ENCODE data around the gene LINC00305. TPM values are rescaled to one million over a fixed set of nuclear protein-coding genes. Genes with fewer than 3 reads are reported as not detected.

The LINC00305 gene
- total and polyA plus RNA-seq, 2 donors (not counting 3 experiments of a cell fraction or from before 2014, with no cell fraction given), result not detected

DNA sequence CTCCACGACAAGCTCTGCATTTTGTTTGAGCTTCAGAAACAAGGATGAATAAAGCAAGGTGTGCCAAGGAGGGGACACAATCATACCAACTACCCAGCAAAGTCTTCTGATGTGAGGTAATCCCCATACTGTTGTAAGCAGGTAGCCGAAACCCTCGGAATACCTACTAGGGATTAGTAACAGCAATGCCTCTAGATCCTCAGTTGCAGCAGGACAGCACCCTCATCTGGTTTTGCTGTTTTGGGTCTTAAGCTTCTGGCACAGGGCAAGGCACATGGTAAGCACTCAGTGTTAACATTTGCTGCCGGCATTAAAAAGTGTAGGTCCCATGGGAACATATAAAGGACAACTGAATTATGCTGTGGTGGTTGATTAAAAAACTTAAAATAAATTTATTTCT is 16.0 kb upstream of the LINC00305 start:
- intact Hi-C loops (cut with micrococcal nuclease), result no loop called here
- H3K79me2 ChIP-seq (ENCODE audit: control insufficient read depth, insufficient read depth, low read length), result no peaks in the 10 kb centered on the region
- no peaks in the 10 kb centered on the region for H3K9me3 ChIP-seq (replicated peaks; ENCODE audit: control insufficient read depth, insufficient read depth, low read length)
- dilution Hi-C loops (cut with MboI; ENCODE audit: extremely low pct_ligation_motif_present, low sequenced_read_pairs), result no loop called here
- H3K27me3 ChIP-seq (ENCODE audit: control insufficient read depth in 2 of 2, insufficient read depth in 2 of 2, low read length in 2 of 2), result no peaks in the 10 kb centered on the region
- CTCF ChIA-PET, result interaction anchor here (1.0 kb wide), 1 partner anchor 15 kb away, joined by 3 read pairs; no protein-coding TSS in a partner anchor
- H3K9me1 ChIP-seq (replicated peaks; ENCODE audit: control insufficient read depth, extremely low read depth, insufficient read depth, low read length), result no peaks in the 10 kb centered on the region
- H3K4me3 ChIP-seq (replicated peaks in 1 of 3; ENCODE audit: insufficient read depth in 1 of 3, low read depth in 1 of 3, low read length in 3 of 3), result no peak overlapping the region
- POLR2A ChIA-PET, result no interaction called here
- BruUV-seq (replicated peaks), result no TSS peak
- H4K20me1 ChIP-seq (replicated peaks; ENCODE audit: control insufficient read depth, extremely low read depth, insufficient read depth, low read length), result no peaks in the 10 kb centered on the region
- DNase-seq (ENCODE audit: low read depth, low spot score) (no peak), FAIRE-seq (no peak)
- no peak overlapping the region for H3K27ac ChIP-seq (ENCODE audit: insufficient read depth, low read depth, low read length)
- no peaks in the 10 kb centered on the region for H3K4me1 ChIP-seq (ENCODE audit: control insufficient read depth, extremely low read depth, insufficient read depth, low read length)
- no peak overlapping the region for H3K9ac ChIP-seq (replicated peaks; ENCODE audit: extremely low read depth, insufficient read depth, low read length)
- no peaks in the 10 kb centered on the region for H3K36me3 ChIP-seq (ENCODE audit: control insufficient read depth in 2 of 2, extremely low read depth in 1 of 2, insufficient read depth in 2 of 2, low read length in 2 of 2)
- no peak overlapping the region for H3K4me2 ChIP-seq (ENCODE audit: insufficient read depth, low read length)
- no peak overlapping the region for H2AFZ ChIP-seq (ENCODE audit: low read depth, low read length)
- TF ChIP-seq POLR2AphosphoS5 (IDR thresholded peaks at IDR 0.05; ENCODE audit: insufficient read depth, low read depth, low read length), result no peak
- TF ChIP-seq EZH2 (IDR thresholded peaks at IDR 0.05; ENCODE audit: borderline replicate concordance, low read depth, low read length, severe bottlenecking), result no peak
- TF ChIP-seq FOS (IDR thresholded peaks at IDR 0.05; ENCODE audit: borderline replicate concordance, insufficient read depth, low read length), result no peak
- TF ChIP-seq GATA2 (IDR thresholded peaks at IDR 0.05; ENCODE audit: insufficient read depth, insufficient read length, low read depth, low read length), result no peak
- TF ChIP-seq MYC (IDR thresholded peaks at IDR 0.05; ENCODE audit: low read depth, low read length), result no peak
- no peak for TF ChIP-seq POLR2A (IDR thresholded peaks at IDR 0.05; ENCODE audit: low read depth, low read length)
- no peak for TF ChIP-seq JUN (IDR thresholded peaks at IDR 0.05; ENCODE audit: borderline replicate concordance, insufficient read depth, insufficient read length, low read depth)
- no peak for TF ChIP-seq CTCF (IDR thresholded peaks at IDR 0.05; ENCODE audit: extremely low read depth in 1 of 2, insufficient read depth in 1 of 2, low read depth in 1 of 2, low read length in 2 of 2)
- TF ChIP-seq MAX (IDR thresholded peaks at IDR 0.05; ENCODE audit: insufficient read depth, insufficient read length), result no peak

All from endothelial cell of umbilical vein (primary cell).